ENCODE data around the gene PPAN.

The PPAN gene

DNA sequence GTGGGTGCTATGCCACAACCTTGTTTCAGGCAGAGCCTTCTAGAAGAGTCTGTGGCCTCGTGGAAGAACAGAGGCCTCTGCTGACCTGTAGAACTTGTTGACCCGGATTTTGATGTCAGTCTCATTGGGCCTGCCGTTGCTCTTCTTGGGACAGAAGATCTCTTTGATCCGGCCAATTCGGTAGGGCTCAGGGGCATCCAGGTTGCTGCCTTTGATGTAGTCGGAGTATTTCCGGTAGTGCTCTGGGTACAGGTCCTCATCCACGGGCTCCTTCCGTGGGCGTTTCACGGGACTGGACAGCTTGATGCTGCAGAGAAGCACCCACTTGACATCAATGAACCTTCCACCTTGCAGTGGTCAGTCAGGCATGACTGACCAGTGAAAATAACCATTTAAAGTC, 37.5 kb downstream of the PPAN start:
- no peak overlapping the region for H3K4me3 ChIP-seq (ENCODE audit: low read depth, low read length)
- H3K4me1 ChIP-seq (ENCODE audit: control insufficient read depth, insufficient read depth, low read length), result no peaks in the 10 kb centered on the region
- ChIA-PET POLR2A (interaction anchor here (0.7 kb wide), 1 partner anchor 11 kb away, joined by 3 read pairs; no protein-coding TSS in a partner anchor), CTCF (interaction anchor here (0.7 to 1.2 kb wide), 2 partner anchors 106 to 135 kb away, joined by 3 read pairs; no protein-coding TSS in a partner anchor)
- H3K27ac ChIP-seq (ENCODE audit: extremely low read depth, low read depth, low read length), result no peak overlapping the region
- H3K36me3 ChIP-seq (ENCODE audit: control insufficient read depth in 2 of 2, insufficient read depth in 1 of 2, low read length in 2 of 2), result peaks cover 47 to 98% of the 10 kb centered on the region in 2 experiments
- no peaks in the 10 kb centered on the region for H3K9me3 ChIP-seq (ENCODE audit: control insufficient read depth, insufficient read depth, low read depth, low read length)
- TF ChIP-seq ZNF530 (tag by site-specific recombination; IDR thresholded peaks at IDR 0.05; ENCODE audit: low read depth) (no peak), KLF17 (tag by site-specific recombination; IDR thresholded peaks at IDR 0.05) (no peak), ZBTB11 (tag by site-specific recombination; conservative IDR thresholded peaks at IDR 0.05; ENCODE audit: low read depth) (no peak), ZNF335 (tag by site-specific recombination; conservative IDR thresholded peaks at IDR 0.05) (no peak), ZNF600 (tag by site-specific recombination; IDR thresholded peaks at IDR 0.05) (no peak), ZNF175 (tag by site-specific recombination; IDR thresholded peaks at IDR 0.05) (no peak), ZNF449 (tag by site-specific recombination; IDR thresholded peaks at IDR 0.05) (no peak), ZIC2 (tag by site-specific recombination; IDR thresholded peaks at IDR 0.05) (no peak), BCL11B (tag by site-specific recombination; IDR thresholded peaks at IDR 0.05; ENCODE audit: low read depth) (no peak), ZNF140 (tag by site-specific recombination; IDR thresholded peaks at IDR 0.05) (no peak), ZBTB8A (tag by site-specific recombination; IDR thresholded peaks at IDR 0.05) (no peak), ZNF394 (tag by site-specific recombination; IDR thresholded peaks at IDR 0.05; ENCODE audit: borderline replicate concordance) (no peak), ZNF658 (tag by site-specific recombination; IDR thresholded peaks at IDR 0.05) (no peak), ZNF302 (tag by site-specific recombination; IDR thresholded peaks at IDR 0.05; ENCODE audit: low read depth) (no peak), ZNF488 (tag by site-specific recombination; IDR thresholded peaks at IDR 0.05) (no peak)
- TF ChIP-seq, protein P1, sequence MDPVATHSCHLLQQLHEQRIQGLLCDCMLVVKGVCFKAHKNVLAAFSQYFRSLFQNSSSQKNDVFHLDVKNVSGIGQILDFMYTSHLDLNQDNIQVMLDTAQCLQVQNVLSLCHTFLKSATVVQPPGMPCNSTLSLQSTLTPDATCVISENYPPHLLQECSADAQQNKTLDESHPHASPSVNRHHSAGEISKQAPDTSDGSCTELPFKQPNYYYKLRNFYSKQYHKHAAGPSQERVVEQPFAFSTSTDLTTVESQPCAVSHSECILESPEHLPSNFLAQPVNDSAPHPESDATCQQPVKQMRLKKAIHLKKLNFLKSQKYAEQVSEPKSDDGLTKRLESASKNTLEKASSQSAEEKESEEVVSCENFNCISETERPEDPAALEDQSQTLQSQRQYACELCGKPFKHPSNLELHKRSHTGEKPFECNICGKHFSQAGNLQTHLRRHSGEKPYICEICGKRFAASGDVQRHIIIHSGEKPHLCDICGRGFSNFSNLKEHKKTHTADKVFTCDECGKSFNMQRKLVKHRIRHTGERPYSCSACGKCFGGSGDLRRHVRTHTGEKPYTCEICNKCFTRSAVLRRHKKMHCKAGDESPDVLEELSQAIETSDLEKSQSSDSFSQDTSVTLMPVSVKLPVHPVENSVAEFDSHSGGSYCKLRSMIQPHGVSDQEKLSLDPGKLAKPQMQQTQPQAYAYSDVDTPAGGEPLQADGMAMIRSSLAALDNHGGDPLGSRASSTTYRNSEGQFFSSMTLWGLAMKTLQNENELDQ (tag by site-specific recombination; IDR thresholded peaks at IDR 0.05; ENCODE audit: low read depth), result no peak
- TF ChIP-seq, protein P2, sequence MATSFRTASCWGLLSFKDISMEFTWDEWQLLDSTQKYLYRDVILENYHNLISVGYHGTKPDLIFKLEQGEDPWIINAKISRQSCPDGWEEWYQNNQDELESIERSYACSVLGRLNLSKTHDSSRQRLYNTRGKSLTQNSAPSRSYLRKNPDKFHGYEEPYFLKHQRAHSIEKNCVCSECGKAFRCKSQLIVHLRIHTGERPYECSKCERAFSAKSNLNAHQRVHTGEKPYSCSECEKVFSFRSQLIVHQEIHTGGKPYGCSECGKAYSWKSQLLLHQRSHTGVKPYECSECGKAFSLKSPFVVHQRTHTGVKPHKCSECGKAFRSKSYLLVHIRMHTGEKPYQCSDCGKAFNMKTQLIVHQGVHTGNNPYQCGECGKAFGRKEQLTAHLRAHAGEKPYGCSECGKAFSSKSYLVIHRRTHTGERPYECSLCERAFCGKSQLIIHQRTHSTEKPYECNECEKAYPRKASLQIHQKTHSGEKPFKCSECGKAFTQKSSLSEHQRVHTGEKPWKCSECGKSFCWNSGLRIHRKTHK (tag by site-specific recombination; IDR thresholded peaks at IDR 0.05), result no peak
